HL-60 (cell line): ENCODE results near the gene GLTP.

Experiments
- DNase-seq, 2 experiments: peaks; one replicate each; pipeline ENCODE4 v3.0.0-alpha.2; 2010 to 2020; ENCODE audit warnings: low read depth in 1 of 2, low spot score in 1 of 2
- H3K27ac ChIP-seq: fragments of 250-450 bp; sonication (Bioruptor Pico); replicated peaks from 2 replicates; pipeline ENCODE4 v1.5.1; 2020; ENCODE audit warnings: mild to moderate bottlenecking, moderate library complexity
- H3K27me3 ChIP-seq: fragments of 250-450 bp; sonication (Bioruptor Pico); 2 replicates; pipeline ENCODE4 v1.5.1; 2021; ENCODE audit warnings: mild to moderate bottlenecking, moderate library complexity; ENCODE audit not compliant: insufficient read depth, poor library complexity, severe bottlenecking
- H3K4me3 ChIP-seq: replicated peaks from 2 replicates; pipeline ENCODE4 v1.5.1; 2011; ENCODE audit warnings: mild to moderate bottlenecking, control low read depth, low read length; ENCODE audit not compliant: insufficient read depth
- CTCF ChIP-seq: IDR thresholded peaks from one replicate; pipeline ENCODE4 v1.5.1; 2011; ENCODE audit warnings: low read length, control low read depth, inconsistent platforms; ENCODE audit not compliant: insufficient read depth
- GABPA ChIP-seq: IDR thresholded peaks from 2 replicates; pipeline ENCODE4 v1.6.1; 2012; ENCODE audit warnings: low read depth
- POLR2AphosphoS5 ChIP-seq: IDR thresholded peaks from 2 replicates; pipeline ENCODE4 v1.6.1; 2012; ENCODE audit warnings: low read depth
- REST ChIP-seq: IDR thresholded peaks from 2 replicates; pipeline ENCODE4 v1.6.1; 2012; ENCODE audit warnings: low read depth; ENCODE audit not compliant: insufficient replicate concordance
- SPI1 ChIP-seq: IDR thresholded peaks from 2 replicates; pipeline ENCODE4 v1.6.1; 2012; ENCODE audit warnings: low read depth, mild to moderate bottlenecking, borderline replicate concordance

The GLTP gene

GRCh38 chr12:109814600-109815150 lies 65.7 kb downstream of the GLTP start:
- DNase-seq: no peak
- Histone ChIP-seq H3K27ac (no peak overlapping the region), H3K27me3 (no peaks in the 10 kb centered on the region), H3K4me3 (no peak overlapping the region)
- TF ChIP-seq SPI1 (no peak), GABPA (no peak), CTCF (no peak), POLR2AphosphoS5 (no peak), REST (no peak)

GRCh38 chr12:109813810-109814416 lies 66.4 kb downstream of the GLTP start:
- no peak for TF ChIP-seq CTCF
- no peak for TF ChIP-seq SPI1
- TF ChIP-seq REST: no peak
- no peak for TF ChIP-seq POLR2AphosphoS5
- TF ChIP-seq GABPA: no peak
- no peak for DNase-seq

GRCh38 chr12:109811624-109811995 lies 68.7 kb downstream of the GLTP start:
- TF ChIP-seq REST (no peak), SPI1 (no peak), GABPA (no peak), POLR2AphosphoS5 (no peak), CTCF (no peak)
- Histone ChIP-seq H3K27me3 (no peaks in the 10 kb centered on the region), H3K4me3 (no peak overlapping the region), H3K27ac (no peak overlapping the region)
- no peak for DNase-seq

More at GRCh38 chr12:109813810-109814416, 66.4 kb downstream of the GLTP start:
- H3K27ac ChIP-seq: no peak overlapping the region
- no peak overlapping the region for H3K4me3 ChIP-seq
- no peaks in the 10 kb centered on the region for H3K27me3 ChIP-seq
